HEK293 (cell line): Measurements from ENCODE around the gene DCUN1D2.

Experiments used
- BCL11B ChIP-seq: fragments of 450-650 bp; formaldehyde crosslinking; IDR thresholded peaks from 2 replicates; pipeline ENCODE4 v1.5.1; 2016; ENCODE audit warnings: low read depth, missing biosample characterization, missing genetic modification characterization
- HOXA7 ChIP-seq: sonication (generic); formaldehyde crosslinking; IDR thresholded peaks from 2 replicates; pipeline ENCODE4 v1.8.1; 2022; ENCODE audit warnings: missing genetic modification reagents, borderline replicate concordance
- OVOL3 ChIP-seq: fragments of 450-650 bp; formaldehyde crosslinking; IDR thresholded peaks from 2 replicates; pipeline ENCODE4 v1.5.1; 2016; ENCODE audit warnings: missing biosample characterization, missing genetic modification characterization
- PRDM2 ChIP-seq: fragments of 450-650 bp; formaldehyde crosslinking; IDR thresholded peaks from 2 replicates; pipeline ENCODE4 v1.5.1; 2016; ENCODE audit warnings: missing biosample characterization, missing genetic modification characterization, borderline replicate concordance
- ZNF112 ChIP-seq: fragments of 450-650 bp; formaldehyde crosslinking; IDR thresholded peaks from 2 replicates; pipeline ENCODE4 v1.5.0; 2017; ENCODE audit warnings: missing biosample characterization, missing genetic modification characterization
- ZNF2 ChIP-seq: fragments of 450-650 bp; formaldehyde crosslinking; IDR thresholded peaks from 2 replicates; pipeline ENCODE4 v1.5.1; 2016; ENCODE audit warnings: missing biosample characterization, missing genetic modification characterization
- ZNF248 ChIP-seq: fragments of 450-650 bp; formaldehyde crosslinking; IDR thresholded peaks from 2 replicates; pipeline ENCODE4 v1.5.1; 2017; ENCODE audit warnings: missing biosample characterization, missing genetic modification characterization
- ZNF341 ChIP-seq: fragments of 450-650 bp; formaldehyde crosslinking; IDR thresholded peaks from 2 replicates; pipeline ENCODE4; 2016; ENCODE audit warnings: low read depth, missing biosample characterization, missing genetic modification characterization
- ZNF707 ChIP-seq: fragments of 450-650 bp; formaldehyde crosslinking; IDR thresholded peaks from 2 replicates; pipeline ENCODE4 v1.5.1; 2016; ENCODE audit warnings: missing biosample characterization, missing genetic modification characterization
- ZNF747 ChIP-seq: fragments of 450-650 bp; formaldehyde crosslinking; IDR thresholded peaks from 2 replicates; pipeline ENCODE4 v1.5.1; 2016; ENCODE audit warnings: missing biosample characterization, missing genetic modification characterization
- ZNF76 ChIP-seq: fragments of 450-650 bp; formaldehyde crosslinking; IDR thresholded peaks from 2 replicates; pipeline ENCODE4; 2016; ENCODE audit warnings: low read depth, missing biosample characterization, missing genetic modification characterization, borderline replicate concordance
- ZNF776 ChIP-seq: fragments of 450-650 bp; formaldehyde crosslinking; IDR thresholded peaks from 2 replicates; pipeline ENCODE4 v1.5.0; 2017; ENCODE audit warnings: missing biosample characterization, missing genetic modification characterization, borderline replicate concordance
- ZNF777 ChIP-seq: fragments of 450-650 bp; formaldehyde crosslinking; IDR thresholded peaks from 2 replicates; pipeline ENCODE4 v1.5.1; 2017; ENCODE audit warnings: missing biosample characterization, missing genetic modification characterization, borderline replicate concordance
- TF ChIP-seq, protein P1 (sequence below): fragments of 450-650 bp; formaldehyde crosslinking; IDR thresholded peaks from 2 replicates; pipeline ENCODE4 v1.5.1; 2016; ENCODE audit warnings: missing biosample characterization, missing genetic modification characterization
- TF ChIP-seq, protein P2 (sequence below): fragments of 450-650 bp; formaldehyde crosslinking; IDR thresholded peaks from 2 replicates; pipeline ENCODE4 v1.5.1; 2017; ENCODE audit warnings: missing biosample characterization, missing genetic modification characterization
- TF ChIP-seq, protein P3 (sequence below): fragments of 450-650 bp; formaldehyde crosslinking; conservative IDR thresholded peaks from 2 replicates; pipeline ENCODE4 v1.5.1; 2016; ENCODE audit warnings: low read depth, missing biosample characterization, missing genetic modification characterization
- TF ChIP-seq, protein P4 (sequence below): fragments of 450-650 bp; formaldehyde crosslinking; IDR thresholded peaks from 2 replicates; pipeline ENCODE4 v1.5.1; 2016; ENCODE audit warnings: missing biosample characterization, missing genetic modification characterization, borderline replicate concordance
- TF ChIP-seq, protein P5 (sequence below): fragments of 450-650 bp; formaldehyde crosslinking; IDR thresholded peaks from 2 replicates; pipeline ENCODE4; 2016; ENCODE audit warnings: missing biosample characterization, missing genetic modification characterization

DCUN1D2 gene

GRCh38 chr13:113493315-113493951 is 2.9 kb upstream of the DCUN1D2 start (continued):
- TF ChIP-seq PRDM2, result no peak
- peak; percentile 58 for TF ChIP-seq ZNF341 (tag by site-specific recombination)
- TF ChIP-seq ZNF777, result no peak
- TF ChIP-seq, protein P1, sequence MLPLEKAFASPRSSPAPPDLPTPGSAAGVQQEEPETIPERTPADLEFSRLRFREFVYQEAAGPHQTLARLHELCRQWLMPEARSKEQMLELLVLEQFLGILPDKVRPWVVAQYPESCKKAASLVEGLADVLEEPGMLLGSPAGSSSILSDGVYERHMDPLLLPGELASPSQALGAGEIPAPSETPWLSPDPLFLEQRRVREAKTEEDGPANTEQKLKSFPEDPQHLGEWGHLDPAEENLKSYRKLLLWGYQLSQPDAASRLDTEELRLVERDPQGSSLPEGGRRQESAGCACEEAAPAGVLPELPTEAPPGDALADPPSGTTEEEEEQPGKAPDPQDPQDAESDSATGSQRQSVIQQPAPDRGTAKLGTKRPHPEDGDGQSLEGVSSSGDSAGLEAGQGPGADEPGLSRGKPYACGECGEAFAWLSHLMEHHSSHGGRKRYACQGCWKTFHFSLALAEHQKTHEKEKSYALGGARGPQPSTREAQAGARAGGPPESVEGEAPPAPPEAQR (tag by site-specific recombination), result no peak
- TF ChIP-seq BCL11B (tag by site-specific recombination), result peak; percentile 90
- TF ChIP-seq, protein P2, sequence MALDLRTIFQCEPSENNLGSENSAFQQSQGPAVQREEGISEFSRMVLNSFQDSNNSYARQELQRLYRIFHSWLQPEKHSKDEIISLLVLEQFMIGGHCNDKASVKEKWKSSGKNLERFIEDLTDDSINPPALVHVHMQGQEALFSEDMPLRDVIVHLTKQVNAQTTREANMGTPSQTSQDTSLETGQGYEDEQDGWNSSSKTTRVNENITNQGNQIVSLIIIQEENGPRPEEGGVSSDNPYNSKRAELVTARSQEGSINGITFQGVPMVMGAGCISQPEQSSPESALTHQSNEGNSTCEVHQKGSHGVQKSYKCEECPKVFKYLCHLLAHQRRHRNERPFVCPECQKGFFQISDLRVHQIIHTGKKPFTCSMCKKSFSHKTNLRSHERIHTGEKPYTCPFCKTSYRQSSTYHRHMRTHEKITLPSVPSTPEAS (tag by site-specific recombination), result 0 out of 2 replicates have a peak, but pooled peaks have one; percentile 51
- TF ChIP-seq ZNF776, result no peak
- no peak for TF ChIP-seq ZNF248 (tag by site-specific recombination)
- no peak for TF ChIP-seq ZNF707 (tag by site-specific recombination)
- no peak for TF ChIP-seq ZNF112 (tag by site-specific recombination)
- peak; percentile 94 for TF ChIP-seq ZNF2 (tag by site-specific recombination)
- TF ChIP-seq OVOL3, result peak; percentile 93
- TF ChIP-seq, protein P3, sequence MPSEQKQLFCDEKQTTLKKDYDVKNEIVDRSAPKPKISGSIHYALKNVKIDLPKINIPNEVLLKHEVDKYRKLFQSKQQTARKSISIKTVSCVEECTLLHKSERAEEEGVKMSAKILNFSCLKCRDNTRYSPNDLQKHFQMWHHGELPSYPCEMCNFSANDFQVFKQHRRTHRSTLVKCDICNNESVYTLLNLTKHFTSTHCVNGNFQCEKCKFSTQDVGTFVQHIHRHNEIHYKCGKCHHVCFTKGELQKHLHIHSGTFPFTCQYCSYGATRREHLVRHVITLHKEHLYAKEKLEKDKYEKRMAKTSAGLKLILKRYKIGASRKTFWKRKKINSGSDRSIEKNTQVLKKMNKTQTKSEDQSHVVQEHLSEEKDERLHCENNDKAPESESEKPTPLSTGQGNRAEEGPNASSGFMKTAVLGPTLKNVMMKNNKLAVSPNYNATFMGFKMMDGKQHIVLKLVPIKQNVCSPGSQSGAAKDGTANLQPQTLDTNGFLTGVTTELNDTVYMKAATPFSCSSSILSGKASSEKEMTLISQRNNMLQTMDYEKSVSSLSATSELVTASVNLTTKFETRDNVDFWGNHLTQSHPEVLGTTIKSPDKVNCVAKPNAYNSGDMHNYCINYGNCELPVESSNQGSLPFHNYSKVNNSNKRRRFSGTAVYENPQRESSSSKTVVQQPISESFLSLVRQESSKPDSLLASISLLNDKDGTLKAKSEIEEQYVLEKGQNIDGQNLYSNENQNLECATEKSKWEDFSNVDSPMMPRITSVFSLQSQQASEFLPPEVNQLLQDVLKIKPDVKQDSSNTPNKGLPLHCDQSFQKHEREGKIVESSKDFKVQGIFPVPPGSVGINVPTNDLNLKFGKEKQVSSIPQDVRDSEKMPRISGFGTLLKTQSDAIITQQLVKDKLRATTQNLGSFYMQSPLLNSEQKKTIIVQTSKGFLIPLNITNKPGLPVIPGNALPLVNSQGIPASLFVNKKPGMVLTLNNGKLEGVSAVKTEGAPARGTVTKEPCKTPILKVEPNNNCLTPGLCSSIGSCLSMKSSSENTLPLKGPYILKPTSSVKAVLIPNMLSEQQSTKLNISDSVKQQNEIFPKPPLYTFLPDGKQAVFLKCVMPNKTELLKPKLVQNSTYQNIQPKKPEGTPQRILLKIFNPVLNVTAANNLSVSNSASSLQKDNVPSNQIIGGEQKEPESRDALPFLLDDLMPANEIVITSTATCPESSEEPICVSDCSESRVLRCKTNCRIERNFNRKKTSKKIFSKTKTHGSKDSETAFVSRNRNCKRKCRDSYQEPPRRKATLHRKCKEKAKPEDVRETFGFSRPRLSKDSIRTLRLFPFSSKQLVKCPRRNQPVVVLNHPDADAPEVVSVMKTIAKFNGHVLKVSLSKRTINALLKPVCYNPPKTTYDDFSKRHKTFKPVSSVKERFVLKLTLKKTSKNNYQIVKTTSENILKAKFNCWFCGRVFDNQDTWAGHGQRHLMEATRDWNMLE (tag by site-specific recombination), result 0 out of 2 replicates have a peak, but pooled peaks have one; percentile 28
- TF ChIP-seq ZNF747 (tag by site-specific recombination), result no peak
- no peak for TF ChIP-seq HOXA7 (CRISPR knock-in tag)
- TF ChIP-seq, protein P4, sequence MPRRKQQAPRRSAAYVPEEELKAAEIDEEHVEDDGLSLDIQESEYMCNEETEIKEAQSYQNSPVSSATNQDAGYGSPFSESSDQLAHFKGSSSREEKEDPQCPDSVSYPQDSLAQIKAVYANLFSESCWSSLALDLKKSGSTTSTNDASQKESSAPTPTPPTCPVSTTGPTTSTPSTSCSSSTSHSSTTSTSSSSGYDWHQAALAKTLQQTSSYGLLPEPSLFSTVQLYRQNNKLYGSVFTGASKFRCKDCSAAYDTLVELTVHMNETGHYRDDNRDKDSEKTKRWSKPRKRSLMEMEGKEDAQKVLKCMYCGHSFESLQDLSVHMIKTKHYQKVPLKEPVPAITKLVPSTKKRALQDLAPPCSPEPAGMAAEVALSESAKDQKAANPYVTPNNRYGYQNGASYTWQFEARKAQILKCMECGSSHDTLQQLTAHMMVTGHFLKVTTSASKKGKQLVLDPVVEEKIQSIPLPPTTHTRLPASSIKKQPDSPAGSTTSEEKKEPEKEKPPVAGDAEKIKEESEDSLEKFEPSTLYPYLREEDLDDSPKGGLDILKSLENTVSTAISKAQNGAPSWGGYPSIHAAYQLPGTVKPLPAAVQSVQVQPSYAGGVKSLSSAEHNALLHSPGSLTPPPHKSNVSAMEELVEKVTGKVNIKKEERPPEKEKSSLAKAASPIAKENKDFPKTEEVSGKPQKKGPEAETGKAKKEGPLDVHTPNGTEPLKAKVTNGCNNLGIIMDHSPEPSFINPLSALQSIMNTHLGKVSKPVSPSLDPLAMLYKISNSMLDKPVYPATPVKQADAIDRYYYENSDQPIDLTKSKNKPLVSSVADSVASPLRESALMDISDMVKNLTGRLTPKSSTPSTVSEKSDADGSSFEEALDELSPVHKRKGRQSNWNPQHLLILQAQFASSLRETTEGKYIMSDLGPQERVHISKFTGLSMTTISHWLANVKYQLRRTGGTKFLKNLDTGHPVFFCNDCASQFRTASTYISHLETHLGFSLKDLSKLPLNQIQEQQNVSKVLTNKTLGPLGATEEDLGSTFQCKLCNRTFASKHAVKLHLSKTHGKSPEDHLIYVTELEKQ, result peak; percentile 99
- TF ChIP-seq, protein P5, sequence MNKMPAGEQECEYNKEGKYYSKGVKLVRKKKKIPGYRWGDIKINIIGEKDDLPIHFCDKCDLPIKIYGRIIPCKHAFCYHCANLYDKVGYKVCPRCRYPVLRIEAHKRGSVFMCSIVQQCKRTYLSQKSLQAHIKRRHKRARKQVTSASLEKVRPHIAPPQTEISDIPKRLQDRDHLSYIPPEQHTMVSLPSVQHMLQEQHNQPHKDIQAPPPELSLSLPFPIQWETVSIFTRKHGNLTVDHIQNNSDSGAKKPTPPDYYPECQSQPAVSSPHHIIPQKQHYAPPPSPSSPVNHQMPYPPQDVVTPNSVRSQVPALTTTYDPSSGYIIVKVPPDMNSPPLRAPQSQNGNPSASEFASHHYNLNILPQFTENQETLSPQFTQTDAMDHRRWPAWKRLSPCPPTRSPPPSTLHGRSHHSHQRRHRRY, result no peak
- TF ChIP-seq ZNF76 (tag by site-specific recombination), result no peak
